SH-SY5Y (cell line): ENCODE data around the gene BACE2.

Experiments
- GATA2 ChIP-seq: IDR thresholded peaks from 2 replicates; pipeline ENCODE4 v1.6.1; 2011; ENCODE audit warnings: mild to moderate bottlenecking, low read depth, low read length
- GATA3 ChIP-seq: IDR thresholded peaks from 2 replicates; pipeline ENCODE4 v1.6.1; 2011; ENCODE audit warnings: low read depth, mild to moderate bottlenecking, low read length, moderate library complexity

DNA sequence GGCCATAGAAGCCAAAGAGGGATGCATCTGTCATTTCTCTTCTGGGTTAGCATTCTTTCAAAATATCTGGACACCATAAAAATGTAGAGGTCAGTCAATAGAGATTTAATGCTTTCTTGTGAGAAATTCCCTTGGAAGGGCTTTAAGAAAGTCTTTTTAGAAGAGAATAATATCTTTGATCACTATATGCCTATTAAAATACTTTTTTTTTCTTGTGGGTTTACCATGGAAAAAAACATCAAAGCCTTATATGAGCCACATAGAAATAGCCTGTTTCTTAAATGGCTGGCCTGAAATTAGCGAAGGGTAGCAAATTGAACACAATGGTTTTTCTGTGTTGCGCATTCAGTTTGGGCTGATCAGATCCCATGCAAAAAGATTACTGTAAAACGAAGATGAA, 36.8 kb downstream of the BACE2 start:
- TF ChIP-seq GATA2 (no peak), GATA3 (no peak)
